H9 (cell line): ENCODE measurements around the gene TMEM204. TPM values are rescaled to one million over a fixed set of nuclear protein-coding genes. Genes with fewer than 3 reads are reported as not detected.

Source experiments
- DNase-seq: peaks from one replicate; pipeline ENCODE4 v3.0.0-alpha.2; 2017
- H2AFZ ChIP-seq: one replicate; pipeline ENCODE4 v1.6.1; 2013; ENCODE audit warnings: mild to moderate bottlenecking, low read length, control low read depth, moderate library complexity
- H2AK5ac ChIP-seq: 2 replicates; pipeline ENCODE4 v1.6.1; 2013; ENCODE audit warnings: low read length, control low read depth, mixed read lengths; ENCODE audit not compliant: insufficient read length
- H2BK120ac ChIP-seq: one replicate; pipeline ENCODE4 v1.6.1; 2013; ENCODE audit warnings: low read depth, mild to moderate bottlenecking, low read length, control low read depth, inconsistent platforms; ENCODE audit not compliant: poor library complexity, severe bottlenecking
- H2BK12ac ChIP-seq: 2 replicates; pipeline ENCODE4 v1.6.1; 2013; ENCODE audit warnings: low read length, control low read depth, mixed read lengths, low read depth; ENCODE audit not compliant: insufficient read length
- H2BK15ac ChIP-seq: 2 replicates; pipeline ENCODE4 v1.6.1; 2013; ENCODE audit warnings: low read depth, low read length, control low read depth
- H2BK20ac ChIP-seq: one replicate; pipeline ENCODE4 v1.6.1; 2013; ENCODE audit warnings: low read depth, mild to moderate bottlenecking, low read length, control low read depth, inconsistent platforms; ENCODE audit not compliant: poor library complexity, severe bottlenecking
- H2BK5ac ChIP-seq: 2 replicates; pipeline ENCODE4 v1.6.1; 2013; ENCODE audit warnings: low read length, control low read depth, mixed read lengths; ENCODE audit not compliant: insufficient read length
- H3K14ac ChIP-seq: 2 replicates; pipeline ENCODE4 v1.6.1; 2013; ENCODE audit warnings: low read length, control low read depth; ENCODE audit not compliant: insufficient read depth
- H3K18ac ChIP-seq: 2 replicates; pipeline ENCODE4 v1.6.1; 2013; ENCODE audit warnings: low read depth, mild to moderate bottlenecking, mixed read lengths, low read length, control low read depth; ENCODE audit not compliant: insufficient read length
- H3K23ac ChIP-seq: 2 replicates; pipeline ENCODE4 v1.6.1; 2013; ENCODE audit warnings: low read length, control low read depth, mixed read lengths, low read depth; ENCODE audit not compliant: insufficient read length
- H3K23me2 ChIP-seq: 2 replicates; pipeline ENCODE4 v1.6.1; 2013; ENCODE audit warnings: low read depth, mild to moderate bottlenecking, mixed read lengths, low read length, control low read depth; ENCODE audit not compliant: insufficient read length, poor library complexity, severe bottlenecking
- H3K27ac ChIP-seq: 2 replicates; pipeline ENCODE4 v1.5.1; 2013; ENCODE audit warnings: low read length, control low read depth, mixed read lengths, low read depth; ENCODE audit not compliant: insufficient read length
- H3K27me3 ChIP-seq: 2 replicates; pipeline ENCODE4 v1.6.1; 2013; ENCODE audit warnings: low read length, control low read depth, inconsistent platforms; ENCODE audit not compliant: insufficient read depth
- H3K4ac ChIP-seq: 2 replicates; pipeline ENCODE4 v1.6.1; 2013; ENCODE audit warnings: low read depth, mild to moderate bottlenecking, control low read depth, inconsistent platforms, low read length, moderate library complexity
- H3K4me1 ChIP-seq: 2 replicates; pipeline ENCODE4 v1.6.1; 2013; ENCODE audit warnings: low read length, control low read depth, inconsistent platforms; ENCODE audit not compliant: insufficient read depth
- H3K4me2 ChIP-seq: 2 replicates; pipeline ENCODE4 v1.6.1; 2013; ENCODE audit warnings: low read length, control low read depth, mixed read lengths; ENCODE audit not compliant: insufficient read length, insufficient read depth
- H3K56ac ChIP-seq: 2 replicates; pipeline ENCODE4 v1.6.1; 2013; ENCODE audit warnings: low read depth, mild to moderate bottlenecking, mixed read lengths, low read length, control low read depth; ENCODE audit not compliant: insufficient read length
- H3K79me1 ChIP-seq: 2 replicates; pipeline ENCODE4 v1.6.1; 2013; ENCODE audit warnings: low read depth, mild to moderate bottlenecking, moderate library complexity, low read length, control low read depth, inconsistent platforms; ENCODE audit not compliant: insufficient read depth, poor library complexity, severe bottlenecking
- H3K79me2 ChIP-seq: 2 replicates; pipeline ENCODE4 v1.6.1; 2013; ENCODE audit warnings: low read length, control low read depth, inconsistent platforms; ENCODE audit not compliant: insufficient read depth
- H3K9ac ChIP-seq: 2 replicates; pipeline ENCODE4 v1.6.1; 2013; ENCODE audit warnings: low read length, control low read depth, mixed read lengths; ENCODE audit not compliant: insufficient read length; ENCODE audit errors: extremely low read depth
- H3K9me3 ChIP-seq: one replicate; pipeline ENCODE4 v1.6.1; 2013; ENCODE audit warnings: low read depth, low read length, inconsistent platforms; ENCODE audit not compliant: control insufficient read depth
- H3T11ph ChIP-seq: one replicate; pipeline ENCODE4 v1.6.1; 2013; ENCODE audit warnings: mild to moderate bottlenecking, low read length, control low read depth, inconsistent platforms
- H4K20me1 ChIP-seq: one replicate; pipeline ENCODE4 v1.6.1; 2013; ENCODE audit not compliant: control insufficient read depth, insufficient read length, insufficient read depth
- H4K5ac ChIP-seq: 2 replicates; pipeline ENCODE4 v1.6.1; 2013; ENCODE audit warnings: low read depth, mild to moderate bottlenecking, mixed read lengths, low read length, control low read depth; ENCODE audit not compliant: insufficient read length
- H4K8ac ChIP-seq: replicated peaks from 2 replicates; pipeline ENCODE4 v1.6.1; 2013; ENCODE audit warnings: low read length, control low read depth, mixed read lengths, low read depth; ENCODE audit not compliant: insufficient read length
- H4K91ac ChIP-seq: 2 replicates; pipeline ENCODE4 v1.6.1; 2013; ENCODE audit warnings: low read depth, mild to moderate bottlenecking, moderate library complexity, mixed read lengths, low read length, control low read depth; ENCODE audit not compliant: insufficient read length
- H3K27ac Mint-ChIP-seq, 3 experiments: 2 replicates in 2 of 3; 3 replicates in 1 of 3; pipeline ENCODE4 v1.8.0; 2020 to 2021; ENCODE audit warnings: mixed read lengths in 3 of 3, mild to moderate bottlenecking in 1 of 3, moderate library complexity in 1 of 3
- H3K27me3 Mint-ChIP-seq: 2 replicates; pipeline ENCODE4 v1.8.0; 2021; ENCODE audit warnings: low read depth, mild to moderate bottlenecking, moderate library complexity, mixed read lengths
- H3K36me3 Mint-ChIP-seq, 3 experiments: 2 replicates in 2 of 3; 3 replicates in 1 of 3; pipeline ENCODE4 v1.8.0; 2020 to 2021; ENCODE audit warnings: low read depth in 3 of 3, mixed read lengths in 3 of 3; ENCODE audit not compliant: insufficient read depth in 1 of 3
- H3K4me1 Mint-ChIP-seq, 2 experiments: 2 replicates each; pipeline ENCODE4 v1.8.0; 2020; ENCODE audit warnings: mixed read lengths in 2 of 2
- H3K4me3 Mint-ChIP-seq, 2 experiments: 2 replicates in 1 of 2; 3 replicates in 1 of 2; pipeline ENCODE4 v1.8.0; 2020 to 2021; ENCODE audit warnings: mild to moderate bottlenecking in 2 of 2, mixed read lengths in 2 of 2, moderate library complexity in 1 of 2
- H3K9me3 Mint-ChIP-seq, 2 experiments: 2 replicates in 1 of 2; 3 replicates in 1 of 2; pipeline ENCODE4 v1.8.0; 2020; ENCODE audit warnings: mild to moderate bottlenecking in 2 of 2, mixed read lengths in 2 of 2, moderate library complexity in 1 of 2
- CTCF ChIP-seq: fragments of 200-600 bp; sonication (generic); conservative IDR thresholded peaks from 3 replicates; pipeline ENCODE4 v1.8.0; 2021; ENCODE audit warnings: antibody characterized with exemption, mild to moderate bottlenecking
- WGBS: extraction: QIAGEN DNeasy Blood & Tissue Kit; methylation state at CpG from one replicate; pipeline ENCODE4 v1.1.7; 2013; ENCODE audit warnings: missing lambda C conversion rate, low lambda C conversion rate, mixed read lengths; ENCODE audit not compliant: insufficient read length; ENCODE audit errors: extremely low coverage; 5-methylcytosine and 5-hydroxymethylcytosine counted together
- total RNA-seq: library from RNA; stranded (reverse); gene quantifications from 2 replicates; pipeline ENCODE4 v1.2.1, GENCODE V29; 2021

Gene TMEM204
- total RNA-seq, 1 experiment from 2014 or later: not detected

DNA sequence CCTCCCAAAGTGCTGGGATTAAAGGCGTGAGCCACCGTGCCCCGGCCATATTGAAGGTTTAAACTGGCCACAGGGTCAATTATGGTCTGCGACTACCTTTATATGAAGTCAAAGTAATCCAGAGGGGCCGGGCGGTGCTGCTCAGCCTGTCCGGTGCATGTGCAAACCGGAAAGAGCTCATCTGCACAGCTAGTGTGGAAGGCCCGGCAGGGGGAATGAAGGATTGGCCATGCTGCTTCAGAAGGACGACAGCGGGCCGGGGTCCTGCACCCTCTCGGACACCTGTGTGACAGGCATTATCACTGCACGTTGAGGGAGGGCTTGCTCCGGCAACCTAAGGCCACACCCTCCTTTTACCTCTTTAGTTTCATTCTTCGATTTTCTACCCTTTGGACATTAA is 23.6 kb downstream of the TMEM204 start:
- Histone ChIP-seq H4K5ac (no peak overlapping the region), H3K14ac (no peak overlapping the region), H4K91ac (no peak overlapping the region), H3K79me2 (no peaks in the 10 kb centered on the region), H3K4me1 (no peaks in the 10 kb centered on the region), H3K79me1 (no peaks in the 10 kb centered on the region), H3K56ac (no peak overlapping the region), H3T11ph (no peak overlapping the region), H2BK12ac (no peak overlapping the region), H3K23me2 (no peaks in the 10 kb centered on the region), H4K20me1 (no peaks in the 10 kb centered on the region), H3K4ac (no peak overlapping the region), H3K4me2 (no peak overlapping the region), H2AK5ac (no peak overlapping the region), H4K8ac (no peak overlapping the region), H3K27me3 (no peaks in the 10 kb centered on the region), H2BK5ac (no peak overlapping the region), H3K9ac (no peak overlapping the region), H2AFZ (no peak overlapping the region), H2BK15ac (no peak overlapping the region), H2BK20ac (no peak overlapping the region), H3K23ac (no peak overlapping the region), H3K18ac (no peak overlapping the region), H2BK120ac (no peak overlapping the region), H3K27ac (no peak overlapping the region), H3K9me3 (no peaks in the 10 kb centered on the region)
- Mint-ChIP-seq H3K27me3 (no peaks in the 10 kb centered on the region), H3K27ac (no peak overlapping the region), H3K4me1 (peaks cover 8 to 10% of the 10 kb centered on the region in 2 experiments; a peak in 3 of 4 replicates), H3K36me3 (peaks cover 10 to 42% (median 40%) of the 10 kb centered on the region in 3 experiments), H3K4me3 (no peak overlapping the region), H3K9me3 (no peaks in the 10 kb centered on the region)
- no CpG with 5 or more reads among the region's 16 CpGs for WGBS
- TF ChIP-seq CTCF: no peak
- DNase-seq: no peak
